Measurements from ENCODE around the gene HSPB1.

HSPB1 gene

GRCh38 chr7:76330261-76330660 lies 27.8 kb downstream of the HSPB1 start:
- H4K20me1 ChIP-seq (ENCODE audit: insufficient read depth, low read length), result peaks cover 2% of the 10 kb centered on the region; the same call in 1 of the 2 replicates
- H3K27ac ChIP-seq (ENCODE audit: low read depth, low read length, poor library complexity, severe bottlenecking), result no peak overlapping the region
- H3K4me3 ChIP-seq (ENCODE audit: low read depth, low read length, poor library complexity, severe bottlenecking), result no peak overlapping the region
- TF ChIP-seq CTCF (IDR thresholded peaks at IDR 0.05; ENCODE audit: low read length) (no peak), EZH2 (IDR thresholded peaks at IDR 0.05; ENCODE audit: borderline replicate concordance, low read length) (no peak)
- H3K9ac ChIP-seq (ENCODE audit: low read length), result no peak overlapping the region
- H3K9me3 ChIP-seq (ENCODE audit: low read length), result no peaks in the 10 kb centered on the region
- H3K9me2 ChIP-seq (ENCODE audit: low read depth, low read length), result no peaks in the 10 kb centered on the region
- no peaks in the 10 kb centered on the region for H3K27me3 ChIP-seq (ENCODE audit: insufficient read depth, low read length)
- H2AFZ ChIP-seq (ENCODE audit: low read length), result no peak overlapping the region
- no peaks in the 10 kb centered on the region for H3F3A ChIP-seq (ENCODE audit: insufficient read depth, low read length)
- H3K79me2 ChIP-seq (ENCODE audit: insufficient read depth, low read length), result peaks cover 59% of the 10 kb centered on the region
- H3K36me3 ChIP-seq (ENCODE audit: insufficient read depth, low read length), result peaks cover 90% of the 10 kb centered on the region
- H3K4me2 ChIP-seq (ENCODE audit: low read length), result no peak overlapping the region
- no peaks in the 10 kb centered on the region for H3K4me1 ChIP-seq (ENCODE audit: insufficient read depth, low read length, severe bottlenecking)

- Histone ChIP-seq H3K4me1 (ENCODE audit: insufficient read depth, low read length, severe bottlenecking) (no peaks in the 10 kb centered on the region), H3K36me3 (ENCODE audit: insufficient read depth, low read length) (peaks cover 90% of the 10 kb centered on the region), H3K27ac (ENCODE audit: low read depth, low read length, poor library complexity, severe bottlenecking) (no peak overlapping the region), H3K27me3 (ENCODE audit: insufficient read depth, low read length) (no peaks in the 10 kb centered on the region), H3K9ac (ENCODE audit: low read length) (no peak overlapping the region), H3K9me2 (ENCODE audit: low read depth, low read length) (no peaks in the 10 kb centered on the region), H4K20me1 (ENCODE audit: insufficient read depth, low read length) (peaks cover 2% of the 10 kb centered on the region; the same call in 1 of the 2 replicates), H3K4me2 (ENCODE audit: low read length) (no peak overlapping the region), H3K4me3 (ENCODE audit: low read depth, low read length, poor library complexity, severe bottlenecking) (no peak overlapping the region), H3K79me2 (ENCODE audit: insufficient read depth, low read length) (peaks cover 63% of the 10 kb centered on the region), H3K9me3 (ENCODE audit: low read length) (no peaks in the 10 kb centered on the region), H2AFZ (ENCODE audit: low read length) (no peak overlapping the region), H3F3A (ENCODE audit: insufficient read depth, low read length) (no peaks in the 10 kb centered on the region)
- no peak for TF ChIP-seq EZH2 (IDR thresholded peaks at IDR 0.05; ENCODE audit: borderline replicate concordance, low read length)
- TF ChIP-seq CTCF (IDR thresholded peaks at IDR 0.05; ENCODE audit: low read length), result peak; percentile 18; the same call in 1 of the 2 replicates
These were observed 28.2 kb downstream of the HSPB1 start for GRCh38 chr7:76330673-76331072.

- peaks cover 6% of the 10 kb centered on the region; the same call in 1 of the 2 replicates for H4K20me1 ChIP-seq (ENCODE audit: insufficient read depth, low read length)
- H3F3A ChIP-seq (ENCODE audit: insufficient read depth, low read length), result no peaks in the 10 kb centered on the region
- no peak for TF ChIP-seq EZH2 (IDR thresholded peaks at IDR 0.05; ENCODE audit: borderline replicate concordance, low read length)
- no peak for TF ChIP-seq CTCF (IDR thresholded peaks at IDR 0.05; ENCODE audit: low read length)
- no peak overlapping the region for H3K4me3 ChIP-seq (ENCODE audit: low read depth, low read length, poor library complexity, severe bottlenecking)
- no peak overlapping the region for H3K27ac ChIP-seq (ENCODE audit: low read depth, low read length, poor library complexity, severe bottlenecking)
- no peak overlapping the region for H3K4me2 ChIP-seq (ENCODE audit: low read length)
- H3K9ac ChIP-seq (ENCODE audit: low read length), result no peak overlapping the region
- peaks cover 90% of the 10 kb centered on the region for H3K36me3 ChIP-seq (ENCODE audit: insufficient read depth, low read length)
- H2AFZ ChIP-seq (ENCODE audit: low read length), result no peak overlapping the region
- peaks cover 77% of the 10 kb centered on the region for H3K79me2 ChIP-seq (ENCODE audit: insufficient read depth, low read length)
- H3K27me3 ChIP-seq (ENCODE audit: insufficient read depth, low read length), result no peaks in the 10 kb centered on the region
- no peaks in the 10 kb centered on the region for H3K9me2 ChIP-seq (ENCODE audit: low read depth, low read length)
- no peaks in the 10 kb centered on the region for H3K4me1 ChIP-seq (ENCODE audit: insufficient read depth, low read length, severe bottlenecking)
- no peaks in the 10 kb centered on the region for H3K9me3 ChIP-seq (ENCODE audit: low read length)
These were observed 29.6 kb downstream of the HSPB1 start for GRCh38 chr7:76332078-76332477.

Measured in OCI-LY1 (cell line).